H1 (cell line): ENCODE measurements around the gene EPHB1. TPM values are rescaled to one million over a fixed set of nuclear protein-coding genes. Genes with fewer than 3 reads are reported as not detected.

ENCODE experiments used
- CTCF ChIA-PET: fragments of 300-600 bp; sonication (Branson Sonifier 250); formaldehyde crosslinking; loops from one replicate; lab custom pipeline; 2021; ENCODE audit not compliant: partially characterized antibody; lab: Charles Lee
- POLR2A ChIA-PET: fragments of 300-600 bp; sonication (Branson Sonifier 250); formaldehyde crosslinking; loops from one replicate; lab custom pipeline; 2021; ENCODE audit warnings: inconsistent platforms; ENCODE audit not compliant: partially characterized antibody; lab: Charles Lee
- DNase-seq, 2 experiments: peaks; one replicate each; pipeline versions ENCODE4 v3.0.0 to v3.0.0-alpha.2; 2010 to 2022; ENCODE audit warnings: low spot score in 2 of 2, low read depth in 1 of 2, mixed read lengths in 1 of 2
- FAIRE-seq: peaks from 2 replicates; lab custom pipeline; 2011; peaks lifted over from hg19 to GRCh38; lab: Jason Lieb, UNC
- H2AFZ ChIP-seq: 2 replicates; pipeline ENCODE4 v1.8.1; 2012; ENCODE audit warnings: low read length, inconsistent platforms
- H2AK5ac ChIP-seq: 2 replicates; pipeline ENCODE4 v1.6.1; 2013; ENCODE audit warnings: low read depth, low read length
- H2BK120ac ChIP-seq: replicated peaks from 2 replicates; pipeline ENCODE3; 2013; ENCODE audit warnings: low read depth, low read length, inconsistent platforms
- H2BK12ac ChIP-seq: 2 replicates; pipeline ENCODE4 v1.6.1; 2013; ENCODE audit warnings: low read depth, low read length
- H2BK15ac ChIP-seq: 2 replicates; pipeline ENCODE4 v1.6.1; 2013; ENCODE audit warnings: low read length
- H2BK20ac ChIP-seq: 2 replicates; pipeline ENCODE4 v1.6.1; 2013; ENCODE audit warnings: low read length
- H2BK5ac ChIP-seq: 2 replicates; pipeline ENCODE4 v1.6.1; 2013; ENCODE audit warnings: low read depth, low read length
- H3K14ac ChIP-seq: 2 replicates; pipeline ENCODE4 v1.6.1; 2013; ENCODE audit warnings: inconsistent platforms; ENCODE audit not compliant: insufficient read length
- H3K18ac ChIP-seq: 2 replicates; pipeline ENCODE4 v1.6.1; 2013; ENCODE audit warnings: low read length; ENCODE audit errors: extremely low read depth
- H3K23ac ChIP-seq: 2 replicates; pipeline ENCODE4 v1.6.1; 2013; ENCODE audit warnings: inconsistent platforms; ENCODE audit not compliant: insufficient read length
- H3K23me2 ChIP-seq: 2 replicates; pipeline ENCODE4 v1.6.1; 2013; ENCODE audit warnings: low read depth, low read length
- H3K27ac ChIP-seq: 2 replicates; pipeline ENCODE4 v1.6.1; 2011; ENCODE audit warnings: low read depth, low read length, inconsistent platforms
- H3K27me3 ChIP-seq, 4 experiments: replicated peaks in 1 of 4; 1 replicate in 1 of 4; 2 replicates in 3 of 4; pipeline versions ENCODE4 v1.6.1 to v1.8.1; 2011 to 2013; ENCODE audit warnings: low read length in 3 of 4, mild to moderate bottlenecking in 3 of 4, inconsistent platforms in 2 of 4, mixed read lengths in 2 of 4, moderate library complexity in 1 of 4; ENCODE audit not compliant: control insufficient read depth in 3 of 4, insufficient read depth in 3 of 4; ENCODE audit errors: extremely low read depth in 1 of 4
- H3K36me3 ChIP-seq, 4 experiments: 2 replicates each; pipeline versions ENCODE4 v1.6.1 to v1.8.1; 2011 to 2013; ENCODE audit warnings: mild to moderate bottlenecking in 4 of 4, low read length in 3 of 4, moderate library complexity in 2 of 4, control low read depth in 1 of 4, inconsistent platforms in 1 of 4; ENCODE audit not compliant: insufficient read depth in 4 of 4, control insufficient read depth in 2 of 4
- H3K4ac ChIP-seq: replicated peaks from 2 replicates; pipeline ENCODE3; 2013; ENCODE audit warnings: low read length, low read depth, mixed read lengths, inconsistent platforms; ENCODE audit not compliant: insufficient read length
- H3K4me1 ChIP-seq, 4 experiments: replicated peaks in 1 of 4; 1 replicate in 1 of 4; 2 replicates in 3 of 4; pipeline versions ENCODE4 v1.6.1 to v1.8.1; 2011 to 2013; ENCODE audit warnings: low read length in 3 of 4, inconsistent platforms in 2 of 4, mixed read lengths in 1 of 4; ENCODE audit not compliant: insufficient read depth in 4 of 4, control insufficient read depth in 3 of 4
- H3K4me2 ChIP-seq, 2 experiments: 2 replicates each; pipeline versions ENCODE4 v1.6.1 to v1.8.1; 2011 to 2013; ENCODE audit warnings: low read depth in 2 of 2, low read length in 2 of 2, control low read depth in 1 of 2, inconsistent platforms in 1 of 2, mild to moderate bottlenecking in 1 of 2; ENCODE audit not compliant: insufficient read depth in 1 of 2
- H3K4me3 ChIP-seq, 4 experiments: fragments of 200-600, 300-600 bp in 1 of 4; sonication (generic), shearing (Covaris generic), sonication (Bioruptor Twin) in 1 of 4; 2 replicates each; pipeline versions ENCODE4 v1.5.1 to v1.8.1; 2011 to 2016; ENCODE audit warnings: low read length in 4 of 4, low read depth in 3 of 4, control low read depth in 2 of 4, inconsistent platforms in 2 of 4, mild to moderate bottlenecking in 2 of 4, mixed read lengths in 1 of 4, moderate library complexity in 1 of 4; ENCODE audit not compliant: insufficient read depth in 2 of 4; ENCODE audit errors: extremely low read depth in 1 of 4
- H3K56ac ChIP-seq: replicated peaks from 2 replicates; pipeline ENCODE3; 2013; ENCODE audit warnings: low read depth, mild to moderate bottlenecking, mixed read lengths, low read length, inconsistent platforms; ENCODE audit not compliant: insufficient read length
- H3K79me1 ChIP-seq: 2 replicates; pipeline ENCODE4 v1.6.1; 2013; ENCODE audit warnings: low read depth, low read length, control low read depth
- H3K79me2 ChIP-seq, 2 experiments: 2 replicates each; pipeline versions ENCODE4 v1.6.1 to v1.8.1; 2012 to 2013; ENCODE audit warnings: low read length in 2 of 2, mild to moderate bottlenecking in 2 of 2, inconsistent platforms in 1 of 2; ENCODE audit not compliant: insufficient read depth in 2 of 2, control insufficient read depth in 1 of 2
- H3K9ac ChIP-seq, 4 experiments: replicated peaks in 1 of 4; 1 replicate in 1 of 4; 2 replicates in 3 of 4; pipeline versions ENCODE4 v1.6.1 to v1.8.1; 2011 to 2013; ENCODE audit warnings: low read depth in 3 of 4, low read length in 3 of 4, control low read depth in 2 of 4, mild to moderate bottlenecking in 2 of 4, moderate library complexity in 2 of 4, inconsistent platforms in 1 of 4; ENCODE audit errors: extremely low read depth in 1 of 4
- H3K9me3 ChIP-seq, 2 experiments: 2 replicates each; pipeline versions ENCODE4 v1.6.1 to v1.8.1; 2012 to 2013; ENCODE audit warnings: mild to moderate bottlenecking in 2 of 2, moderate library complexity in 2 of 2, control low read depth in 1 of 2, inconsistent platforms in 1 of 2, low read depth in 1 of 2, low read length in 1 of 2, mixed read lengths in 1 of 2; ENCODE audit not compliant: insufficient read depth in 2 of 2
- H4K20me1 ChIP-seq, 2 experiments: replicated peaks in 1 of 2; 2 replicates each; pipeline versions ENCODE3 to v1.8.1; 2011 to 2013; ENCODE audit warnings: inconsistent platforms in 2 of 2, low read length in 2 of 2, mild to moderate bottlenecking in 1 of 2; ENCODE audit not compliant: insufficient read depth in 2 of 2, control insufficient read depth in 1 of 2
- H4K5ac ChIP-seq: 2 replicates; pipeline ENCODE4 v1.6.1; 2013; ENCODE audit warnings: low read length, low read depth, mixed read lengths, inconsistent platforms; ENCODE audit not compliant: insufficient read length
- H4K8ac ChIP-seq: 2 replicates; pipeline ENCODE4 v1.8.0; 2013; ENCODE audit warnings: mild to moderate bottlenecking, moderate library complexity, low read length, inconsistent platforms; ENCODE audit not compliant: insufficient read depth; ENCODE audit errors: extremely low read depth
- H4K91ac ChIP-seq: replicated peaks from 2 replicates; pipeline ENCODE3; 2013; ENCODE audit warnings: low read length, mixed read lengths, inconsistent platforms; ENCODE audit not compliant: insufficient read length
- CHD7 ChIP-seq: fragments of 300-600 bp; sonication (generic); IDR thresholded peaks from 2 replicates; pipeline ENCODE4 v1.7.1; 2012; ENCODE audit warnings: low read length, moderate library complexity, mild to moderate bottlenecking, inconsistent platforms; ENCODE audit not compliant: insufficient replicate concordance
- POLR2AphosphoS5 ChIP-seq: IDR thresholded peaks from 2 replicates; pipeline ENCODE4 v1.6.1; 2011; ENCODE audit warnings: low read depth, low read length
- polyA plus RNA-seq, 7 experiments: library from polyadenylated mRNA; depleted of rRNA in 3 of 7; stranded (reverse) in 5 of 7; unstranded in 2 of 7; fragments of >200 nt in 5 of 7; fragments of 200-250 nt in 2 of 7; gene quantifications; 1 replicate in 5 of 7; 2 replicates in 1 of 7; 4 replicates in 1 of 7; pipeline versions ENCODE4 v1.2.1 to v1.2.3, GENCODE V29; 2011 to 2013; ENCODE audit warnings: missing spikeins in 2 of 7, mixed read lengths in 2 of 7
- total RNA-seq: library from RNA; stranded (reverse); fragmentation: NEBNext Ultra II Directional; extraction: Animal tissue kit (Norgen Biotek cat#: 25700); gene quantifications from 2 replicates; pipeline ENCODE4 v1.2.1, GENCODE V29; 2021

Gene EPHB1
- total and polyA plus RNA-seq, 2 of the 8 experiments (the other 6 are each of a cell fraction or from before 2014, with no cell fraction given) = 3.5 to 5.9 TPM

- FAIRE-seq = no peak
Observed at GRCh38 chr3:134917631-134918030, 122.6 kb downstream of the EPHB1 start.

More at GRCh38 chr3:134917631-134918030, 122.6 kb downstream of the EPHB1 start:
- H3K23me2 ChIP-seq = no peaks in the 10 kb centered on the region
- peaks cover 0 to 5% of the 10 kb centered on the region in 2 experiments; a peak in 1 of 4 replicates for H3K9me3 ChIP-seq
- H2BK12ac ChIP-seq = no peak overlapping the region
- H2BK5ac ChIP-seq = no peak overlapping the region
- no peak overlapping the region for H4K8ac ChIP-seq
- H2BK120ac ChIP-seq = no peak overlapping the region
- H3K4me1 ChIP-seq = no peaks in the 10 kb centered on the region
- no peak overlapping the region for H3K23ac ChIP-seq
- no peak overlapping the region for H2BK15ac ChIP-seq
- no peak overlapping the region for H2AFZ ChIP-seq
- CTCF ChIA-PET = no interaction called here
- no peak overlapping the region for H3K14ac ChIP-seq
- POLR2A ChIA-PET = no interaction called here
- H2AK5ac ChIP-seq = no peak overlapping the region
- no peak for TF ChIP-seq CHD7
- TF ChIP-seq POLR2AphosphoS5 = no peak
- no peak overlapping the region for H3K4me3 ChIP-seq
- H3K4me2 ChIP-seq = no peak overlapping the region
- no peak overlapping the region for H4K91ac ChIP-seq
- no peaks in the 10 kb centered on the region for H4K20me1 ChIP-seq
- no peak overlapping the region for H3K4ac ChIP-seq
- H3K36me3 ChIP-seq = no peaks in the 10 kb centered on the region
- H3K56ac ChIP-seq = no peak overlapping the region
- no peaks in the 10 kb centered on the region for H3K27me3 ChIP-seq
- no peaks in the 10 kb centered on the region for H3K79me1 ChIP-seq
- no peak overlapping the region for H3K27ac ChIP-seq
- no peaks in the 10 kb centered on the region for H3K79me2 ChIP-seq
- DNase-seq = no peak
- H2BK20ac ChIP-seq = no peak overlapping the region
- no peak overlapping the region for H3K9ac ChIP-seq
- H4K5ac ChIP-seq = no peak overlapping the region
- no peak overlapping the region for H3K18ac ChIP-seq
